K562 (cell line): Measurements from ENCODE around the gene VANGL1. TPM values are rescaled to one million over a fixed set of nuclear protein-coding genes. Genes with fewer than 3 reads are reported as not detected.

Experiments
- ATAC-seq: fragments of 200-7000 bp; cut with Tn5 transposase; 3 replicates; pipeline ENCODE4 v1.9.1; 2020; ENCODE audit warnings: moderate library complexity
- BruUV-seq: library from RNA; stranded (reverse); fragments of 400-500 nt; replicated peaks from 2 replicates; lab custom pipeline; 2021; lab: Mats Ljungman, UMichigan
- CTCF ChIA-PET: fragments of 300-600 bp; formaldehyde crosslinking; extraction: SDS; loops from one replicate; lab custom pipeline; 2021; ENCODE audit warnings: low intra/inter-chr PET ratio; lab: Yijun Ruan, JAX
- POLR2A ChIA-PET: fragments of 300-600, 350-650 bp; sonication (Branson Sonifier 250); formaldehyde crosslinking; extraction: SDS; loops from one replicate; lab custom pipeline; 2021; ENCODE audit warnings: antibody characterized with exemption, inconsistent platforms; lab: Yijun Ruan, JAX
- DNase-seq, 4 experiments: peaks; one replicate each; pipeline versions ENCODE4 v3.0.0 to v3.0.0-alpha.2; 2011 to 2018; ENCODE audit warnings: low spot score in 3 of 4, mixed read lengths in 3 of 4; ENCODE audit errors: extremely low read depth in 1 of 4
- FAIRE-seq: peaks from 2 replicates; lab custom pipeline; 2011; peaks lifted over from hg19 to GRCh38; lab: Jason Lieb, UNC
- H2AFZ ChIP-seq: 2 replicates; pipeline ENCODE4 v1.6.0; 2011; ENCODE audit warnings: low read depth, low read length, control low read depth, inconsistent platforms
- H3K27ac ChIP-seq: fragments of 200-600 bp; 3 replicates; pipeline ENCODE4 v1.8.0; 2011; ENCODE audit warnings: low read depth, mild to moderate bottlenecking, control low read depth, inconsistent platforms, low read length, moderate library complexity, mixed read lengths; ENCODE audit errors: extremely low read depth
- H3K27me3 ChIP-seq, 2 experiments: fragments of 300-600 bp in 1 of 2; 2 replicates in 1 of 2; 3 replicates in 1 of 2; pipeline versions ENCODE4 v1.6.0 to v1.8.0; 2011; ENCODE audit warnings: inconsistent platforms in 2 of 2, low read length in 2 of 2, mild to moderate bottlenecking in 1 of 2, mixed read lengths in 1 of 2, moderate library complexity in 1 of 2; ENCODE audit not compliant: control insufficient read depth in 2 of 2, insufficient read depth in 2 of 2
- H3K36me3 ChIP-seq: fragments of 300-600 bp; 3 replicates; pipeline ENCODE4 v1.8.0; 2011; ENCODE audit warnings: mild to moderate bottlenecking, low read length, inconsistent platforms; ENCODE audit not compliant: control insufficient read depth, insufficient read depth
- H3K4me1 ChIP-seq, 2 experiments: fragments of 200-600 bp in 1 of 2; replicated peaks in 1 of 2; 2 replicates in 1 of 2; 3 replicates in 1 of 2; pipeline versions ENCODE4 v1.5.1 to v1.8.0; 2011; ENCODE audit warnings: inconsistent platforms in 2 of 2, low read length in 2 of 2, mild to moderate bottlenecking in 1 of 2, mixed read lengths in 1 of 2, moderate library complexity in 1 of 2; ENCODE audit not compliant: control insufficient read depth in 2 of 2, insufficient read depth in 2 of 2
- H3K4me2 ChIP-seq: 2 replicates; pipeline ENCODE4 v1.6.1; 2011; ENCODE audit warnings: low read length, control low read depth, inconsistent platforms, mixed read lengths; ENCODE audit not compliant: insufficient read depth
- H3K4me3 ChIP-seq: fragments of 200-600 bp; sonication (generic), shearing (Covaris generic); 2 replicates; pipeline ENCODE4 v1.5.1; 2016; ENCODE audit warnings: control low read depth, inconsistent platforms
- H3K79me2 ChIP-seq: fragments of 200-600 bp; 3 replicates; pipeline ENCODE4 v1.8.0; 2011; ENCODE audit warnings: low read length, inconsistent platforms; ENCODE audit not compliant: control insufficient read depth, insufficient read depth
- H3K9ac ChIP-seq, 2 experiments: 2 replicates each; pipeline versions ENCODE4 v1.6.0 to v1.6.1; 2011; ENCODE audit warnings: low read depth in 2 of 2, low read length in 2 of 2, control low read depth in 1 of 2, inconsistent platforms in 1 of 2, mild to moderate bottlenecking in 1 of 2, mixed read lengths in 1 of 2; ENCODE audit not compliant: insufficient read depth in 1 of 2
- H3K9me1 ChIP-seq: one replicate; pipeline ENCODE4 v1.6.0; 2011; ENCODE audit warnings: inconsistent platforms, mild to moderate bottlenecking, low read length, moderate library complexity; ENCODE audit not compliant: control insufficient read depth, insufficient read depth
- H3K9me3 ChIP-seq: replicated peaks from 2 replicates; pipeline ENCODE4 v1.5.1; 2011; ENCODE audit warnings: low read depth, low read length, inconsistent platforms; ENCODE audit not compliant: control insufficient read depth, insufficient read depth
- H4K20me1 ChIP-seq: replicated peaks from 2 replicates; pipeline ENCODE4 v1.6.1; 2011; ENCODE audit warnings: low read length, inconsistent platforms, mixed read lengths; ENCODE audit not compliant: control insufficient read depth, insufficient read depth
- MECOM ChIP-seq: fragments of 250-450 bp; sonication (Bioruptor Pico); IDR thresholded peaks from 2 replicates; pipeline ENCODE4 v1.8.0; 2022; ENCODE audit warnings: inconsistent platforms
- MXI1 ChIP-seq: IDR thresholded peaks from 2 replicates; pipeline ENCODE4 v1.6.1; 2011; ENCODE audit warnings: low read depth, mild to moderate bottlenecking, improper control_type of control experiment, low read length
- PHB ChIP-seq: fragments of 250-450 bp; sonication (Bioruptor Pico); IDR thresholded peaks from 2 replicates; pipeline ENCODE4 v1.5.0; 2021
- RFX7 ChIP-seq: fragments of 250-450 bp; sonication (Bioruptor Pico); IDR thresholded peaks from 2 replicates; pipeline ENCODE4 v1.5.1; 2021; ENCODE audit warnings: mild to moderate bottlenecking
- SNRNP70 ChIP-seq: fragments of 200-400 bp; formaldehyde crosslinking; optimal IDR thresholded peaks from 2 replicates; pipeline ENCODE3; 2017; ENCODE audit warnings: low read depth, low read length
- ZNF124 ChIP-seq: sonication (generic); formaldehyde crosslinking; IDR thresholded peaks from 2 replicates; pipeline ENCODE4 v1.8.1; 2022; ENCODE audit warnings: missing genetic modification reagents
- ZNF224 ChIP-seq: sonication (generic); formaldehyde crosslinking; IDR thresholded peaks from 2 replicates; pipeline ENCODE4 v1.8.0; 2022; ENCODE audit warnings: mild to moderate bottlenecking, missing genetic modification reagents
- ZNF584 ChIP-seq: fragments of 200-800 bp; sonication (Bioruptor generic); IDR thresholded peaks from 2 replicates; pipeline ENCODE4 v1.6.1; 2016; ENCODE audit warnings: low read depth, mild to moderate bottlenecking, missing genetic modification characterization, missing compliant biosample characterization
- ZNF589 ChIP-seq: fragments of 200-800 bp; sonication (Bioruptor generic); IDR thresholded peaks from 2 replicates; pipeline ENCODE4 v1.6.1; 2016; ENCODE audit warnings: low read depth, missing genetic modification characterization, missing compliant biosample characterization
- ZNF780A ChIP-seq: fragments of 250-450 bp; sonication (Bioruptor Pico); IDR thresholded peaks from 2 replicates; pipeline ENCODE4 v1.5.0; 2021; ENCODE audit warnings: mild to moderate bottlenecking
- WGBS: fragments of 100-300 bp; shearing (Covaris generic); methylation state at CpG from one replicate; pipeline ENCODE4 v1.1.6; 2016; ENCODE audit warnings: low coverage, mixed read lengths; ENCODE audit not compliant: insufficient coverage; ENCODE audit errors: missing lambda C conversion rate; 5-methylcytosine and 5-hydroxymethylcytosine counted together
- in situ Hi-C: fragments of 300-500 bp; cut with MboI; formaldehyde crosslinking; loops from 4 replicates; pipeline ENCODE4 v1.15.0; 2018; ENCODE audit warnings: inconsistent platforms, mixed read lengths
- intact Hi-C: fragments of 100-400 bp; cut with micrococcal nuclease; formaldehyde crosslinking; loops from 2 replicates; pipeline ENCODE4 v1.14.2; 2022
- polyA plus RNA-seq, 8 experiments: library from polyadenylated mRNA; depleted of rRNA in 4 of 8; stranded (reverse) in 5 of 8; unstranded in 3 of 8; fragments of >200 nt; fragmentation: Nextera tagmentation in 2 of 8; fragmentation: Illumina TruSeq in 1 of 8; extraction: Ambion mirVana in 2 of 8; extraction: Trizol in 1 of 8; gene quantifications; 2 replicates each; pipeline versions ENCODE4 v1.2.1 to v1.2.3, GENCODE V29; 2011 to 2014; ENCODE audit warnings: inconsistent platforms in 1 of 8, missing spikeins in 1 of 8
- total RNA-seq, 7 experiments: library from RNA; depleted of rRNA in 6 of 7; stranded (reverse); fragments of >200 nt in 6 of 7; fragmentation: Illumina TruSeq in 2 of 7; extraction: Trizol in 2 of 7; gene quantifications; 2 replicates each; pipeline versions ENCODE4 v1.2.1 to v1.2.3, GENCODE V29; 2011 to 2021; ENCODE audit warnings: low replicate concordance in 1 of 7
- TF ChIP-seq, protein P1 (sequence below): fragments of 250-450 bp; sonication (Bioruptor Pico); IDR thresholded peaks from 2 replicates; pipeline ENCODE4 v1.4.0; 2020; ENCODE audit warnings: mild to moderate bottlenecking
- TF ChIP-seq, protein P2 (sequence below): sonication (generic); formaldehyde crosslinking; IDR thresholded peaks from 2 replicates; pipeline ENCODE4 v1.8.1; 2022; ENCODE audit warnings: missing genetic modification reagents

The VANGL1 gene
- total and polyA plus RNA-seq, 9 of the 15 experiments (the other 6 are each of a cell fraction or from before 2014, with no cell fraction given) = 0.90 to 12.8 (median 9.6) TPM

DNA sequence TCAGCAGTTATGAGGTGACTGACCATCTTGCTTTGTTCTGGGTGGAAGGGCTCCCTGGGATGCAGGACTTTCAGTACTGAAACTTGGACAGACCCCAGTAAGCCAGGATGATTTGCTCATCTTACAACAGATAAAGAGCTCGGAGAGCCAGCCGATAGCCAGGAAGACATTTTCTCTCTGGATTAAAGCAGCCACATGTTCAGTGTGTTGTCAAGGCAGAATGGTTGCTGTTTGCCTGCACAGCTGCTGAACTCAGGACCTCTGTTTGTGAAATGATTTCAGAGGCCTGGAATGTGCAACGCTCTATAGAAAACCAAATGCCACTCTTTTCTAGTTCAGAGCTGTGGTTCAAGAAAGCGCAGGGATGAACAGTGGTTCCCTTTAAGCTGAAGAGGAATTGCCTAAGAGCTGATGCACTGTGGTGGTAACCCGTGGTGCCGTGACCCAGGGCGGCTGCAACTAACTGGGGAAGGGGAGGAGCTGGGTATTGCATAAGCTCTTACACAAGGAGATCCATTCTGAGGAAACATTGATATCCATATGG is 86.0 kb downstream of the VANGL1 start (continued):
- TF ChIP-seq PHB (CRISPR knock-in tag) (no peak), SNRNP70 (no peak), ZNF124 (no peak), ZNF589 (CRISPR knock-in tag) (no peak)
- TF ChIP-seq, protein P1, sequence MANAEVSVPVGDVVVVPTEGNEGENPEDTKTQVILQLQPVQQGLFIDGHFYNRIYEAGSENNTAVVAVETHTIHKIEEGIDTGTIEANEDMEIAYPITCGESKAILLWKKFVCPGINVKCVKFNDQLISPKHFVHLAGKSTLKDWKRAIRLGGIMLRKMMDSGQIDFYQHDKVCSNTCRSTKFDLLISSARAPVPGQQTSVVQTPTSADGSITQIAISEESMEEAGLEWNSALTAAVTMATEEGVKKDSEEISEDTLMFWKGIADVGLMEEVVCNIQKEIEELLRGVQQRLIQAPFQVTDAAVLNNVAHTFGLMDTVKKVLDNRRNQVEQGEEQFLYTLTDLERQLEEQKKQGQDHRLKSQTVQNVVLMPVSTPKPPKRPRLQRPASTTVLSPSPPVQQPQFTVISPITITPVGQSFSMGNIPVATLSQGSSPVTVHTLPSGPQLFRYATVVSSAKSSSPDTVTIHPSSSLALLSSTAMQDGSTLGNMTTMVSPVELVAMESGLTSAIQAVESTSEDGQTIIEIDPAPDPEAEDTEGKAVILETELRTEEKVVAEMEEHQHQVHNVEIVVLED = no peak

DNA sequence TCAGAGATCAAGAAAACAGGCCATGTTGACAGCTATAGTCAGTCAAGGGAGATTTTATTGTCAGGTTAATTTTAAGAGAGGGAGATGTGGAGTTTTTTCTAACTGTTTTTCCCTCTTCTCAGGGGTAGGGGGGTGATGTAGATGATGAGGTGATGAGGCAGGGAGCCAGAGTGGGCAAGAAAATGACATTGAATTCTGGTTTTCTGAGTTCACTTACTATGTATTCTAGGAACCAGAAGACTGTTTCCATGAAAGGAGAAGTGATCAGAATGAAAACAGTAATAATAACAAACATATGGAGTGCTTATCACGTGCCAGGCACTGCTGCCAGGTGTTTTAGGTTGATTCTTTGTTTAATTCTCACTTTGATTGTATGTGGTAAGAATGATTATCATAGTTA is 86.6 kb downstream of the VANGL1 start:
- in situ Hi-C loops = no loop called here
- H3K79me2 ChIP-seq = no peaks in the 10 kb centered on the region
- no peaks in the 10 kb centered on the region for H3K9me1 ChIP-seq
- no peaks in the 10 kb centered on the region for H3K4me1 ChIP-seq
- DNase-seq (no peak), FAIRE-seq (no peak), ATAC-seq (no peak)
- peaks cover 3% of the 10 kb centered on the region for H4K20me1 ChIP-seq
- ChIA-PET POLR2A (interaction anchor here (0.7 kb wide), 1 partner anchor 10 kb away, joined by 5 read pairs; no protein-coding TSS in a partner anchor), CTCF (no interaction called here)
- H3K4me3 ChIP-seq = no peak overlapping the region
- H2AFZ ChIP-seq = no peak overlapping the region
- H3K36me3 ChIP-seq = no peaks in the 10 kb centered on the region
- no peaks in the 10 kb centered on the region for H3K9me3 ChIP-seq
- no TSS peak for BruUV-seq
- H3K27me3 ChIP-seq = peaks cover 7 to 8% of the 10 kb centered on the region in 2 experiments; a peak in 4 of 5 replicates
- H3K27ac ChIP-seq = no peak overlapping the region
- no peak overlapping the region for H3K9ac ChIP-seq
- 4% methylated on average over 1 of the region's 1 CpG for WGBS
- H3K4me2 ChIP-seq = no peak overlapping the region
- intact Hi-C loops = no loop called here
- TF ChIP-seq, protein P2, sequence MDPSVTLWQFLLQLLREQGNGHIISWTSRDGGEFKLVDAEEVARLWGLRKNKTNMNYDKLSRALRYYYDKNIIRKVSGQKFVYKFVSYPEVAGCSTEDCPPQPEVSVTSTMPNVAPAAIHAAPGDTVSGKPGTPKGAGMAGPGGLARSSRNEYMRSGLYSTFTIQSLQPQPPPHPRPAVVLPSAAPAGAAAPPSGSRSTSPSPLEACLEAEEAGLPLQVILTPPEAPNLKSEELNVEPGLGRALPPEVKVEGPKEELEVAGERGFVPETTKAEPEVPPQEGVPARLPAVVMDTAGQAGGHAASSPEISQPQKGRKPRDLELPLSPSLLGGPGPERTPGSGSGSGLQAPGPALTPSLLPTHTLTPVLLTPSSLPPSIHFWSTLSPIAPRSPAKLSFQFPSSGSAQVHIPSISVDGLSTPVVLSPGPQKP (CRISPR knock-in tag) = no peak
- TF ChIP-seq RFX7 (CRISPR knock-in tag) (no peak), ZNF584 (CRISPR knock-in tag) (no peak), ZNF780A (CRISPR knock-in tag) (no peak), ZNF224 (no peak), MXI1 (no peak), MECOM (no peak)
